CD4-positive, alpha-beta T cell treated with Interleukin-15 for 1 hour (primary cell): ENCODE data around the gene GSE1.
A peak's percentile ranks its signal among the peaks of the same experiment; 100 is the strongest.

Experiments
- DNase-seq: peaks from one replicate; pipeline ENCODE4 v3.0.0-alpha.2; 2020

Gene GSE1

DNA sequence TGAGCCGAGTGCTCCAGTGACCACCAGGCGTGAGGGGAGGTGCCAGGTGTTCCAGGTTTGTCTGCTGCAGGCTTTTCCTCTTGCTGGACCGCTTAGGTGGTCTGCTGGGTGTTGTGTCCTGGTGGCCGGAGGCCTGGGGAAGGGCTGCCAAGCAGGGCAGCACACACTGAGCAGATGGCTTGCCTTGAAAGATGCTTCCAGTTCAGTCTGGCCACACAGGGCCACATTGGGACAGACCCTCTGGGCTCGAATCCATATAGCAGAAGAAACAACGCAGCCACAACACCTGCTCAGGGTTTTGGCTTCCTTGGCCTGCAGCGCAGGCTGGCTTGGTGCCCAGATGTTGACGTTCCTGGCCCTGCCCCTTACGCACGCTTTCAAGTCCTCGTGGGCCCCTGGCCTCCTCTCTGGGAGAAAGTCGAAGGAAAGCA is 50.8 kb downstream of the GSE1 start:
- peak; percentile 15 for DNase-seq

DNA sequence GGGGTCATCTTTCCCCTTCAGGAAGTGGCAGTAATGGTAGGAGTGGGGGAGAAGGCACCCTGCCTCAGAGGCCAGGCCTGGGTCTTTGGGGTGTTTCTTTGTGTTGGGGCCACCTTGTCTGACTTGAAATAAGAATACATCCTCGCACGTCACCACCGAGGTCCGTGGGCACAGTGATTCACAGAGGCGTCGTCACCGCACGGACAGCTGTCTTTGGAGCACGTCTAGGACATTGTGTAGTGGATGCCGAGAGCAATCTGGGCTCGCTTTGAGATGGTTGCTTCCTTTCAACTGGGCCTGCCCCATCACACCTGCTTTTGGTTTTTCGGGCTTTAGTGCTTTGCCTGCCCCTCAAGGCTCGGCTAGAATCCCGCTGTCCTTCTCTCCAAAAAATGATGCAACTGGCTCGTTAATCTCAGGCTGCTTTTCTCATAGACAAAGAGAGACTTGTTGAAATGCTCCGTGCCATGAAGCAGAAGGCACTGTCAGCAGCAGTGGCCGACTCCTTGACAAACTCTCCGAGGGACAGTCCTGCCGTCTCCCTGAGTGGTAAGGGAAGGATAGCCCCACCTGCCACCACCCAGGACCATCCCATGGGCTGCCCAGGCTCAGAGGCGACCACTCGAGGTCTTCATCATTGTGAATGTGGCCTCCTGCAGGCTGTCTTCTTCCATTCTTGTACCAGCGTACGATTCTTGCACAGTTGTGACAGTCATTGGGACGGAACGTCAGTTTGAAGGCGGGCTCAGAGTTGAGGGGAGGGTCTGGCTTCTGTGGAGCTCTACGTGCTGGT is 51.7 kb downstream of the GSE1 start:
- DNase-seq, result peak; percentile 14

DNA sequence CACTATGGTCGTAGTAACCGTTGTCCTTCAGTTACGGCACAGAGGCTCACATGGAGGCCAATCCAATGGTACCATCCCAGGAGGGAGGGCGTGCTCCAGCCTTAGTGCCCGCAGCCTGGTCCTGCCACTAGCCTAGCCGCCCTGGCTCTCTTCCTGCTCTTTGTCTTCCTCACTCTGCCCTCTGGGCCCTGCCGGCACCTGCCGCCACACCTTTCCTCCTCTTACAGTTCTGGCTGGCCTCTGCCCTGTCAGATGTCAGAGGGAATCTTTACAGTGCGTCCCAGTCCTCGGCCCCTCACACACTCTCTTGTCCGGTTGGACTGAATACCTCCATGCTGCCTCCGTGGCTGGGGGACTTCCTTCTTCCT is 52.2 kb downstream of the GSE1 start:
- DNase-seq, result no peak

DNA sequence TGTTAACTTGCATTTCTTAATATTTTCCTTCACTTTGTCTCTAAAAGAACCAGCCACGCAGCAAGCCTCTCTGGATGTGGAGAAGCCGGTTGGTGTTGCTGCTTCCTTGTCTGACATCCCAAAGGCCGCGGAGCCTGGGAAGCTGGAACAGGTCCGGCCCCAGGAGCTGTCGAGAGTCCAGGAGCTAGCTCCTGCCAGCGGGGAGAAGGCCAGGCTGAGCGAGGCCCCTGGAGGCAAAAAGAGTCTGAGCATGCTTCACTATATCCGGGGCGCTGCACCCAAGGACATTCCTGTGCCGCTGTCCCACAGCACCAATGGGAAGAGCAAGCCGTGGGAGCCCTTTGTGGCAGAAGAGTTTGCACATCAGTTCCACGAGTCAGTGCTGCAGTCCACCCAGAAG is 52.8 kb downstream of the GSE1 start:
- DNase-seq, result no peak

DNA sequence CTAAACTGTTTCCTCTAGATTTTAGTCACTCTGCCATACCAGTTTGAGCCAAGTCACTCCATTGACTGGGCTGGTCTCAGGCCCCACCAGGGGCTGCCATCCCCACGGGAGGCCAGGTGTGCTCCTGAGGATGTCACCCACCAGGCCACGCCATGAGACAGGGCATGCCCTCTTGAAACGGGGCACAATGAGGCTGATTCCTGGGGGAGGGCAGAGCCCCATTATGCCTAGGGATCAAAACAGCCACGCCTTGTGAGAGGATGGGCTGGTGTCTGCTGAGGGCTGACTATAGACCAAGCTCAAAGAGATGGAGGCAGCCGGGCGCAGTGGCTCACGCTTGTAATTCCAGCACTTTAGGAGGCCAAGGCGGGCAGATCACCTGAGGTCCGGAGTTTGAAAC is 54.1 kb downstream of the GSE1 start:
- peak; percentile 9 for DNase-seq

DNA sequence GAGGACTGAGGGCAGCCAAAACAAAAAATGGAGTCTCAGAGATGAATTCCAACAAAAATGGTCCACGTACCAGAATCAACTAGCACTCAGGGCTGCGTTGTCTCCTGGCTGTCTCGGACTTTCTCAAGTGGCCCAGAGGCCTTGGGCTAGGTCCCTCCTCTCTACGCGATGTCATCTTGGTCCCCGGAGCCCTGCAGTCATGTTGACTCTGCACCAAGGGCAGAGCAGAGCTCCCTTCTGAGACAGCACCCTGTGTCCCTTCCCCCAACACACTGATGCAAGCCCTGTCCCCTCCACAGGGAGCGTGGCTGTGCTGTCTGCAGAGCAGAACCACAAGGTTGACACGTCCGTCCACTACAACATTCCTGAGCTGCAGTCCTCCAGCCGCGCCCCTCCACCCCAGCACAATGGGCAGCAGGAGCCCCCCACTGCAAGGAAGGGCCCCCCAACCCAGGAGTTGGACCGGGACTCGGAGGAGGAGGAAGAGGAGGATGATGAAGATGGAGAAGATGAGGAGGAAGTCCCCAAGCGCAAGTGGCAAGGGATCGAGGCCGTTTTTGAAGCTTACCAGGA is 54.8 kb downstream of the GSE1 start:
- peak; percentile 7 for DNase-seq

DNA sequence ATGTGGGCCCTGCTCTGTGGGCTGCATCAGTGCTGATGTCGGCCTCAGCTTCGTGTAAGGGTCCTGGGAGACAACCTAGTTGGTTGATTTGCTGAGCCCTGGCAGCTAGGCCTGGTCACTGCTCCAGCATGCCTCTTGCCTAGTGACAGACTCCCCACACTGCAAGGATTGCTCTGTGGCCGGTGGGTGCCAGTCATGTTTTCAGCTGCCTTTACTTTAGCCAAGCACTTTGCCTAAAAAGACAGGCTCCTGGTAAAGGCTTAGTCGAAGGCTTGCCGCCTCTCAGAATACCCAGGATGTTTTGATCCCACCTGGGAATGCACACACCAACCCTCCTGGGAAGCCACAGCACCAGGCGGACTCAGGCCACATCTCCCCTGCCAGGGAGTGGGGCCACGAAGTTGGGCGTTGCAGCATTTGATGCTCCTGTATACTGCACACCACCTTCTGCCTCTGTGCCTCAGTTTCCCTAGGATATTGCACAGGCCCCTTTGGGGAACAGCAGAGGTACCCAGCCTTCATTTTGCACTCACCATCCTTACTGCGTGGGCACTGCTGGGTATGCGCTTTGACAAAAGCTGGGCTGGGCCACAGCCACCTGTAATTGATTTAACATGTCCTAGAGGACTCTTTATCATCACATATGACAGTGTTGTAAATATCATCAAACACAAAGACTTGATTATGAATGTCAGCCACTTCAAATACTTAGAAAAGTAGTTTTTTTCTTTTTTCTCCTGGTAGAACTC is 55.7 kb downstream of the GSE1 start:
- no peak for DNase-seq

DNA sequence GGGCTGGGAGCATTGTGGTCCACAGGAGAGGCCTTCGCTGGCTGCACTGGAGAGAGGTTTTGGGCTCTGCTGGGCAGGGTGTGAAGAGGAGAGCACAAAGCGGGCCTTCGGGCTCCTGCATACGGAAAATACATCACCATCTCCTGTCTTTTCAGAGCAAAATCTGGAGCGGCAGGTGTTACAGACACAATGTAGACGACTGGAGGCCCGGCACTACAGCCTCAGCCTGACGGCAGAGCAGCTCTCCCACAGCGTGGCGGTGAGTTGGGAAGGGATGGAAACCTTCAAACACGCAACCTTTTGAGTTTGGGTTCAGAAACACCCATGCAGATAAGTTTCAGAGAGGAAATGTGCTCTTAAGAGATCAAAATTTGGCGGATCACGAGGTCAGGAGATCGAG is 57.7 kb downstream of the GSE1 start:
- no peak for DNase-seq

DNA sequence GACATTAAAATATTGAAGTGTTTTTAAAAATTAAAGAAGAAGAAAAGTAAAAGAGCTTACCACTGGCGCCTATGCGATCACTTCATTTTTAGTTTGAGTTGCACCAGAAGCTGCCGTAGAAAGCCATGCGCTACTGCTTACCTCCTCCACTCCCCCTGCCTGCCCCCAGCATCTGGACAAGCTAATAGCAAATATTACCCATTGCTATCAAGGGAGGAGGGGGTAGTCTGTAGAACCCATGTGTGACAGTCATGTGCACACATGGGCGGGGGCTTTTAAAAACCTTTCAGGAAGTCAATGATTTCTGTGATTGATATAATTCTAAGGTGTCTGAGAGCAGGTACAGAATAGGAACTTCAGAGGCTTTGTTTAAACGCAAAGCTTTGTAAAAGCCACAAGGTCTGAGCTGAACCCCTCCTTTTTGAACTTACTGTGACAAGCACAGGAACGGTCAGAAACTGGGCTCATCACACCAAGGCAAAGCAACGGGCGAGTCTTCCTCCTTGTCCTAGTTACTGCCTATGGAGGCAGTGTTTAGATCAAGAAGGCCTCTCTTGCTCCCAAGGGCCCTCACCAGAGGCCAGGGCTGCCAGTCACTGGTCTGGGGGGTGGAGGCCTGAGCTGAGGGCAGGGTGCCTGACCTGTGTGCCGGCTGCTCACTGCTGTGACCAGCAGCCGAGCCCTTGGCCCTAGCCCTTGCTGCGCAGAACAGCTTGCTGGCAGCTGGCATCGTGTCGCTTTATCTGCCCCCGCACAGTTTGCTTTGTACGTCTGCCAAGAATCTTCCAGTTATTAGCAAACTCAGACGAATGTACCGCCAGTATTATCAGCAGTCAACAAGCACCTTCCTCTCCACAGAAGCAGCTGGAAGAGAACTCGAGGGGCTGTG is 60.7 kb downstream of the GSE1 start:
- DNase-seq, result no peak

DNA sequence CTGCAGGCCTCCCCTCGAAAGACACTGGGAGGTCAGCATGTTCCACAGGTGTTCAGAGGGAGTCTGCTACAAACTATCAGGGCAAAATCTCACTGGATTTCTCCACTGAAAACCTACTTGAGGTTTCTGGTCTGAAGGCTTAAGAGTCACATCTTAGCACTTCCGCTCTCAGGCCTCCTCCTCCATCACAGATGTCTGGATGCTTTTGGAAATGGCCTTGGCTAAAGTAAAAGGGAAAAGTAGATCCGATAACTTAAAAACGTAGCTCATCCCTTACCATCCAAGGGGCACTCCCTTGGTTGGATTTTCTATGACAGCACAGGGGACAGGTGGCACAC is 61.3 kb downstream of the GSE1 start:
- no peak for DNase-seq

DNA sequence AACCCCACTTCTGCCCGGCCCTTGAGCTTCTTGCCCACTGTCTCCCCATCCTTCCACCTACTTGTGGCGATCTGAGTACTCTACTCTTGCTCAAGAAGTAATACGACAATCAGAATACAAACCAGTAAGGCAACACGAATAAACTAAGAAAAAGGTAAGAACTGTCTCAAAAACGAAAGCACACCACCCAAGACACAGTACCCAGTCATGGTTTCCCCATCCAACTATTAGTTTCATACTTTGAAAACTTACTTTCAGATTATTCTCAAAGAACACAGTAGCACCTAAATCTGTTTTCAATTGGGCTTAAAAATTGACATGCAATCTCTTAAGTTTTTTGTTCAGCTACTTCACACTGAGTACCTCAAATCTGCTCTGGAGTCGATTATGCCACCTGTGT is 61.7 kb downstream of the GSE1 start:
- DNase-seq, result no peak

DNA sequence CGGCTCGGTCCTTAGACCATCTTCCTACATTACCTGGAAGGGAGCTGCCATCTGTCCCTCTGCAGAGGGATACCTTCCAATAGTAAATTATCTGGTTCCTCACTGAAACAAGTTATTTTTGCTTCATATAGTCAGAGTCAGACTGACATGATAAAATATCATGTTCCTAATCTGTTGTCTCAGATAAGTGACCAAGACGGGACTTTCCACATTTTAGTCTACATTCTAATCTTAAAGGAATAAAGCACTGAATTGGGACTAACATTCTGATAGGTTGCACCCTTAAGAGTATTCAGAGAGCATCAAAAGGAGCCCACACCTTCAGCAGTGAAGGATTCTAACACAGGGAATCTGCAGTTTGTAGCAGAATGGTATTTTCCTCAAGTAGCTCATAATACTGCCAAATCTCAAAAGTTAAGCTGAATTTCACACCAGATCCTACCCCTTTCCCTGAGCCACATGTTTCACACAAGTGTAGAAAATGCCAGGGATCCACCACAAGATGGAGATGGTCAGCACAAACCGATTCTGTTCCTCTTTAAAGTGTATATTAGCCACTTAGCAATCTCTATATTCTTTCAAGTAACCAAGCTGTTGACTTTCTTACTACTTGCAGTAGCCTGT is 62.2 kb downstream of the GSE1 start:
- DNase-seq, result no peak

DNA sequence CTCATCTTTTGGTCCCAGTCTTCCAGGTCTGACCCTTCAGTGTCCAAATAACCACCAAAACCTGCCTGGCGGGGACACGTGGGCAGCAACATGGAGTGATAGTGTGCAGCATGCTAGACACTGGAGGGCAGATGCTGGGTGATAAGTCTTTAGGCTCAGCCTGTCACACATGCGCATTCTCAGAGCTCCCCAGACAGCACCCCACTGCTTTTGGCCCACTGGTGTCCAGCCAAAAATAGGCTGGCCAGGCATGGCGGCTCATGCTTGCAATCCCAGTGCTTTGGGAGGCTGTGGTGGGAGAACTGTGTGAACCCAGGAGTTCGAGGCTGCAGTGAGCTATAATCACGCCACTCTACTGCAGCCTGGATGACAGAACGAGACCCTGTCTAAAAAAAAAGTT is 63.3 kb downstream of the GSE1 start:
- no peak for DNase-seq

DNA sequence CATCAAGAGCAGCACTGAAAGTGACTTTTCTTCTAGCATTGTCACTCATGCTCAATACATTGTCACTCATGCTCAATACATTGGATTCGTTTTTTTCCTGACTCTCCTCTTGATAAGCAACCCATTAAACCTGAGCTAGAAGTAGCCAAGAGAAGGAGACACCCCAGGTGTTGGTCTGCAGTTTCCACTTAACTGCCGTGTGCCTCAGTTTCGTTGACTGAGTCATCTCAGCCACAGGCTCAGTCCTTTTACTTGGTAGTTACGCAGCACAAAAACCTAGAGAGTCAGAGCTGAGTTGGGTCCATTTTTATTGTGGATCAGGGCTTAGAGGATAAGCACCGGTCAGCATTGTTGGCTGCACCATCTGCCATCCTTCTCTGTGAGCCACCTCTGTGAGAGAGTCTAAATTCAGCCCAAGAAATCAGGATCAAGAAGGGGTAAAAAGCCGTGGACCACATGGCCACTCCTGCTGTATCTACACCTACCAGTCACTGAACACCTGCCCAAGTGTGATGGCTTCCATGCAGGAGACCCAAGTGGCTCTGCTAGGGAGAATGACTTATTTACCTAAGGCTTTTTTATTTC is 64.4 kb downstream of the GSE1 start:
- DNase-seq, result no peak

DNA sequence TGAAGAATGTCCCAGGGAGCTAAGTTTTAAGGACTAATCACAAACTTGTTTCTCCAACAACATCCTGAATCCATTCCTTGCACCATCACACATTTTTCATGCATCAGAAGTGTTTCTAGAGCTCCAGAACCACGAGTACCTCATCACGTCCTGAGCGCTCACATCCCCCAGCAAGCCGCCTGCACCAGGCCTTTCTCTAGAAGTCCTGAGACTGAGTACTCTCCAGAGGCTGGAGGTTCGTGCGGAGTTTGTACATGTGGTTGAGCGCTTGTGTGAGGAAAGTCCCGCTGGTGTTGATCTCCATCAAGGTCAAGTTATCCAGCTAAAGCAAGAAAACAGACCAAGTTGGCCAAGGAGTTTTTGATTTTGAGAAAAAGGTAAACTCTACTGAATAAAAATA is 64.9 kb downstream of the GSE1 start:
- no peak for DNase-seq

DNA sequence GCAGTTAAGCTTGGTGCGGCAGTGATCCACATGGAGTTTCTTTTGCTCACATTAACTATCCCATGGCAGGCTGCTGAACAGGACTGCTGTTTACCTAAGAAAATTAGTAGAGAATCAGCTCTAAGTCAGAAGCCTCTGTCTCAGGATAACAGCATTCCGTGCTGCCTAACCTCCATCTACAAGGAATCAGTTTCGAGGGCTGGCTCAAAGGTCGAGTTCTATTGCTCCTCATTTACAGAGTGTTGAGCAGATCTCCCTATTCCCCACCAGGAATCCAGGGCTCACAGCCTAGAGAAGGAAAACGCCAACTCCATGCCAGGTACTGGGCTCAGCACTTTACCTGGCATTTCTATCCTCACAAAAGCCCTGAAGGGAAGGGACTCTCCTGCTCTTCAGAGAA is 65.7 kb downstream of the GSE1 start:
- DNase-seq, result no peak

DNA sequence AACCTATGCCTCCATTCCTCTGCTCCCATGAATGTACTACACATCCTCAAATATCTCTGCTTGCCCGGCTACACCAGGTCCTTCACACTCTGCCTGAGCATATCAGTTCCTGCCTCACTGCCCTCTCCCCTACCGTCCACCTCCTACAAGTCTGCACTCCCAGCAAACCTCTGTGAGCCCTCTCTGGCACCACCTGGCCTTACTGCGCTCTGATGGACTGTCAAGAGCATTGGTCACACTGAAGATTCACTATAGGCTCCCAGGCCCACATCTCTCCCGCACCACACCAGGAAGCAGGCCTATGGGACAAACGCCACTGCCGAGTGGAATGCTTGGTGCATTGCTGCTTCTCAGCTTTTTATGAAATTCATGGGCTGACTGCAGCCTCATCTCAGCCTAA is 66.7 kb downstream of the GSE1 start:
- DNase-seq, result no peak

DNA sequence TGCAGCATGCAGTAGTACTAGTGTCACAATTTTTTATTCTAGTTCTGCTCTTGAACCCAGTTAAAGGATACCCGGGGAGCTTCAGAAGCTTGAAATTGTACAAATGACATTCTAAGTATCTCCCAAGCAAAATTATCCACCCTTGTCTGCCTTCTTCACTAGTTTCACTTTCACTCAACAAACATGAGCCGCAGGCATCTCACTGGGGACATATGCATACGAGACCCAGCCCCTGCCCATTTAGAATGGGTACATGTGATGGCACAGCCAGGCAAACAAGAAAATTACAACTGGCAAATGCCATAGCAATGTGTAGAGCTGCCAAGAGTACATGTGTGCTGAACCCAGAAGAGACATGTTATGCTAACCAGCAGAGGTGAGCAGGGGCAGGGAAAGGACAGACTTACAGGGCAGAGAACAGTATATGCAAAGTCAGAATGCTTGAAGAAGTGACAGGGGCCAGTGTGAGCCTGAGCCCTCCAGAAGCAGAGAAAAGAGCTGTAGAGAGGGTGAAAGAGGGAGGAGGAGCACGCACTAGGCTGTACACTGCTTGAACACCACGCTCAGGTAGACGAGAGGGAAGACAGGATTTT is 67.3 kb downstream of the GSE1 start:
- no peak for DNase-seq

DNA sequence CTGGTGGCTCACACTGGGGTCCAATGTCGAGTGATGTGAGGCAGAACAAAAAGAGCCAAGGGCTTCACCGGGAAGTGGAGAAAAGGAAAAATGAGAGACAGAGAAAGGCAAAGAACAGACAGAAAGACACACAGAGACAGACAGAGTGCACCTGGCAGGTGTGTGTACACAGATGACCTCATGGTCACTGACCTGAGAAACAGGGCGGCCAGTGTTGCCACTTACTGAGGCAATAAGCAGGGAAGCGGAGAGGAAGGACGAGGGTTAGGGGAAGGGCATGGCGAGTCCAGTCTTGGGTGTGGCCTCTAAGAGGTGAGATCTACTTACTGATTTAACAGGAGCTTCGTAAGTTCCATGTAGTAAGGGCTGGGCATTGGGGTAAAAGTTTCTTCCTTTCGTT is 68.1 kb downstream of the GSE1 start:
- DNase-seq, result no peak

DNA sequence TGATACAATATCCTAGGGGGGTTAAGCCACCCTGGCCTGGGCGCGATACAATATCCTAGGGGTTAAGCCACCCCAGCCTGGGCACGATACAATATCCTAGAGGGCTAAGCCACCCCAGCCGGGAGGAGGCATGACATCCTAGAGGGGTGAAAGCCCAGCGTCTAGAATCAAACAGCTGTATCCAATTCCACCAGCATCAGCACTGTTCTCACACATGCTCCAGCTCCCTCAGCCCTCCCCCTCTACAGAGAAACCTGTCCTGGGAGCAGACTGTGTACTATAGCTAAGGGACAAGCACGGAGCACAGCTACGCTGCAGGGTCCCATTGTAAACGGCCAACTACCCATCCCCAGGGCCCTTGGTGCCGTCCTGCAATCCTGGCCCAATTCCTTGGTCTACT is 69.4 kb downstream of the GSE1 start:
- no peak for DNase-seq

DNA sequence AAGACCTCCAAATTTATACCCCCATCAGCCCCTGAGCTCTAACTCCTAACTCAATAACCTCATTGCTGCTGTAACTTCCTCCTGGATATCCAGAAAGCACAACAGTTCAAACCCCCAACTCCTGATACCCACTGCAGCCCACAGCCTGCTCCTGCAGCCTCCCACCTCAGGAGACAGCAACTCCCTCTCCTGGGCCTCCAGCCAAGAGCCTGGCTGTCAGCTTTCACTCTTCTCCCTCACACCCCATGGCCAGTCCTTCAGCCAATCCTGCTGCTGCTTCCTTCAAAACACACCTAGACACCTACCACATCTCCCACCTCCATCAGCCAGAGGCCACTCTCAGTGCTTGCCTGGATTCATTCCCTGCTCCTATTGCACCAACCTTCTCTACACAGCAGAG is 70.2 kb downstream of the GSE1 start:
- no peak for DNase-seq

DNA sequence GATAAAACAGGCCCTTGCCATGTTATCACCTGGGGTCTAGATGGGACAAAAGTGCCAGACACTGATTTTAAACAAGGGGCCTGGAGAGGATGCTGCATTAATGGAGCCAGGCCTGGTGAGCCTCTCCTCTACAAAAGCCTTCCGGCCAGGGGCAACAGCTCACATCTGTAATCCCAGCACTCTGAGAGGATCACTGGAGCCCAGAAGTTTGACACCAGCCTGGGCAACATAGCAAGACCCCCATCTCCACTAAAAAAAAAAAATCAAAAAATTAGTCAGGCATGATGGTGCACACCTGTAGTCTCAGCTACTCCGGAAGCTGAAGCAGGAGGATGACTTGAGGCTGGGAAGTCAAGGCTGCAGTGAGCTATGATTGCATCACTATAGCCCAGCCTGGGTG is 72.1 kb downstream of the GSE1 start:
- DNase-seq, result no peak
